Measurements from ENCODE around the gene NCOA1. TPM values are rescaled to one million over a fixed set of nuclear protein-coding genes. Genes with fewer than 3 reads are reported as not detected.

Gene NCOA1
- total and polyA plus RNA-seq, 10 of the 15 experiments (the other 5 are each of a cell fraction or from before 2014, with no cell fraction given), result 1.8 to 35.6 (median 6.1) TPM

DNA sequence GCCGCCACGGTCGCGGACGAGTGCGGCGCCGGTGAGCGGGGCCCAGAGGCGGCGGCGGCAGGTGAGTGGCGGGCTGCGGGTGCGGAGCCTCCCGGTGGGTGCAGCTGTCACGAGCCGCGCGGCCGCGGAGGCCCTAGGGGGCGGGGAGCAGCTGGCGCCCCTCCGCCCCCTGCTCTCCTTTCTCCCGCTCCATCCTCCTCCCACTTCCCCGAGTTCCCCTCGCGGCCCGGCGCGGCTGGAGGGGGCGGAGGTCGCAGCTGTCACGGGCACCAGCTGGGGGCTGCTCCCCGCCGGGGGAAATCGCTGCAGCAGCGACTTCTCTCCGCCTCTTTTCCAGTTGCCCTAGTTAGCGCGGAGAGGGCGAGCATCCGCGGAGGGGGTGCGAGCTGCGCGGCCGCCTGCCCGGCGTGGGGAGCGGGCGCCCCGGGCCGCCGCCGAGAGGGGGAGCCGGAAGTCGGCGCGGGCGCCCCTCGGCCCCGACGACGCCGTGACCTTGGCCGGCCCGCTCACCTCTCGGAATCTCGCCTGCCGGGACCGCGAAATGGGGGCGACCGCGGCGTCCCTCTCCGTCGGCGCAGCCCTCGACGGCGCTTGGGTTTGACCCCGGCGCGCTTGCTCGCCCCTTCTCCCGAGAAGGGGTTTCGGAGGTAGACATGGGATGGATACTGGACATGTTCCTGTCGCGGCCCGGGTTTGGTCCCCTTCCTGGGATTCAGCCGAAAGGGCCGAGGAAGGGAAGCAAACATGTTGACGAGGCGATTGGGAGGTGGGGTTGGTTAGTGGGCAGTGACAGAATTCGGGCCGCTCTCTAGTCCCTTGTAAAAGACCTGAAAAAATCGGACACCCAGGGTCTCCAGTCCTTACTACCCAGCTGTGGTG, 727 bp downstream of the NCOA1 start (continued):
- no peak for TF ChIP-seq ZBTB33 (IDR thresholded peaks at IDR 0.05)
- peak; percentile 14; the same call in 1 of the 2 replicates for TF ChIP-seq NR2C1 (IDR thresholded peaks at IDR 0.05)
- no peak for TF ChIP-seq SMARCA5 (IDR thresholded peaks at IDR 0.05)

DNA sequence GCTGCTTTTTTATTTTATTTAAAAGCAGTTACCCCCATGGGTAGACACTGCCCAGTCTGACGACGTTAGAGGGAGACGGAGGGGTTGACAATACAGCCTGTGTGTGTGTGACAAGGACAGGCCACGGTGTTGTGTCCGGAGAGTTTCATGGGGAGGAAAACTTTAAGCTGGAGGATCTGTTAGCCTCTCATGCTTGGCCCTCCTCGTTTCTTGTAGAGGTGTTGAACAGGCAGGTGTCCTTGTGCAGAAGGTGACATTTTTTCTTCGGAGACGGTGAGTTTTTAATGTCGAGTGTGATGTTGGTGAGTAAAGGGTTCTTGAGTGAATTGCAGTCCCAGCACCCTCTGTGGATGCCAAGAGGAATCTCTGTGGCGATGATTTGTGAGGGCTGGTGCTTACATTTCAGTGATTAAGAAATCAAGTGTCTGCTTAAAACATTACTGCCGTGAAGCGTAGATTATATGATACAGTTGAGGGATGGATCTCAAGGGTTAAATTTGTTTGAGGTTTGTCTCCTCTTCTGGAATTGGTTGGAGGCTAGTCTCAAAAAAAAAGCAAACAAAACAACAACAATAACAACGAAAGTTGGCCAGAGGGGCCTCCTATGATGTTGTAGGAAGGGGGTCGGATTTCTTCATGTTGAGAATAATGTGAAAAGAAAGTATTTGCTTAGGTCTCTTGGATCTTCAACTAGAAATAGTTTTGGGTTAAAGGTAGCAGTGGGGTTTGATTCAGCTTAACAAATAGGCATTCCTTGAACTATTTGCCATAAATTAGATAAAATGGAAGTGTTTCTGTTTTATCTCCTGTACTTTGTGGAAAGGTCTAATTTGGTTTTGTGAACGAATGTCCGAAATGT, 1.6 kb downstream of the NCOA1 start:
- in situ Hi-C loops (cut with MboI), result no loop called here
- no peak for DNase-seq (ENCODE audit: low read depth, low spot score)
- Histone ChIP-seq H3K4me1 (ENCODE audit: control insufficient read depth, insufficient read depth, low read length) (peaks cover 8% of the 10 kb centered on the region), H2AFZ (ENCODE audit: control insufficient read depth, low read depth, low read length) (peak overlapping the region; percentile 20), H3K4me3 (peak overlapping the region; percentile 91), H3K27me3 (replicated peaks in 1 of 2; ENCODE audit: control insufficient read depth in 2 of 2, insufficient read depth in 2 of 2, low read length in 1 of 2) (no peaks in the 10 kb centered on the region), H3K27ac (ENCODE audit: control insufficient read depth, insufficient read depth) (peak overlapping the region; percentile 43), H3K36me3 (ENCODE audit: control insufficient read depth in 2 of 2, insufficient read depth in 2 of 2, low read length in 1 of 2) (no peaks in the 10 kb centered on the region), H3K9me3 (replicated peaks; ENCODE audit: control insufficient read depth, insufficient read depth, low read length) (no peaks in the 10 kb centered on the region), H3K9ac (ENCODE audit: control insufficient read depth, insufficient read depth, low read length) (peak overlapping the region; percentile 70), H3K4me2 (ENCODE audit: control insufficient read depth, insufficient read depth) (peak overlapping the region; percentile 85), H4K20me1 (ENCODE audit: control insufficient read depth, insufficient read depth) (no peaks in the 10 kb centered on the region), H3K79me2 (ENCODE audit: control insufficient read depth, insufficient read depth, low read length) (peaks cover 56% of the 10 kb centered on the region)
- no TSS peak for BruUV-seq (replicated peaks)
- ChIA-PET CTCF (interaction anchor here (0.6 to 2.1 kb wide), 6 partner anchors 15 to 1695 kb away, joined by 3 to 6 read pairs (median 3); no protein-coding TSS in a partner anchor), POLR2A (interaction anchor here (0.8 to 0.9 kb wide), 2 partner anchors 15 to 94 kb away, joined by 3 to 4 read pairs; no protein-coding TSS in a partner anchor), SMC1A (ENCODE audit: uncharacterized antibody, unreplicated experiment) (interaction anchor here (0.9 to 3.4 kb wide), 9 partner anchors 16 to 99 kb away, joined by 3 to 23 read pairs (median 4); no protein-coding TSS in a partner anchor), RAD21 (ENCODE audit: unreplicated experiment) (interaction anchor here (1.1 to 1.5 kb wide), 3 partner anchors 23 to 160 kb away, joined by 3 to 6 read pairs (median 3); no protein-coding TSS in a partner anchor)
- TF ChIP-seq ZNF274 (IDR thresholded peaks at IDR 0.05; ENCODE audit: insufficient read depth, insufficient read length), result no peak
- no peak for TF ChIP-seq NFIC (IDR thresholded peaks at IDR 0.05; ENCODE audit: low read depth, low read length)
- TF ChIP-seq SIX5 (IDR thresholded peaks at IDR 0.05; ENCODE audit: low read depth, low read length, severe bottlenecking), result no peak
- TF ChIP-seq EED (IDR thresholded peaks at IDR 0.05; ENCODE audit: low read depth), result no peak
- TF ChIP-seq EZH2 (IDR thresholded peaks at IDR 0.05; ENCODE audit: borderline replicate concordance, control insufficient read depth, low read depth, low read length), result no peak
- no peak for TF ChIP-seq RB1 (IDR thresholded peaks at IDR 0.05; ENCODE audit: borderline replicate concordance)
- no peak for TF ChIP-seq FOXK2 (IDR thresholded peaks at IDR 0.05)
- peak; percentile 91 for TF ChIP-seq MLLT1 (IDR thresholded peaks at IDR 0.05)
- peak; percentile 32 for ATAC-seq
- peak; percentile 59 for FAIRE-seq
- WGBS (ENCODE audit: insufficient coverage, insufficient replicate concordance, low lambda C conversion rate, missing lambda C conversion rate), result 63% methylated on average over 16 of the region's 16 CpGs
- intact Hi-C loops (cut with micrococcal nuclease; ENCODE audit: unreplicated experiment), result loop anchor here (2.0 to 10.0 kb wide), 3 partner anchors 16 to 302 kb away; partner anchors contain the start of genes CENPO and PTRHD1

Measured in GM12878 (cell line).